ENCODE measurements around the gene NT5C2. TPM values are rescaled to one million over a fixed set of nuclear protein-coding genes. Genes with fewer than 3 reads are reported as not detected.

The NT5C2 gene
- total and polyA plus RNA-seq, 2 experiments from 2014 or later = 52.6 to 69.0 TPM

DNA sequence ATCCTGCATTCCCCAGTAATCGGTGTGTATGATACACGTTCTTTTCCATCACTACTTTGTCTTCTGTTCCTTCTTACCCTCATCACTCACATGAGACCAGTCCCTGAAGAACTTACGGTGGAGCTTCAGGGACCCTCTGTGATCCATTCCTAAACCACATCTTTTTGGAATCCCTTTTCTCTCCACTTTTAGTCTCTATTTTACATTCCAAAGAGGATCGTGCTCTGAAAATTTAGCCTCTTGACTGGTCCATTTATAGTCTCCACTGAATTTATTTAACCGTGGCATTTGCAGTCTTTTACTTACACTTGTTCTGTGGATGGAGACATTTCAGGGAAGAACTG, 109.1 kb downstream of the NT5C2 start:
- DNase-seq = no peak
- H3K4me1 ChIP-seq (ENCODE audit: insufficient read depth) = no peaks in the 10 kb centered on the region
- in situ Hi-C loops (cut with MboI) = no loop called here
- no peaks in the 10 kb centered on the region for H3K9me3 ChIP-seq (ENCODE audit: low read depth)
- no peak overlapping the region for H3K9ac ChIP-seq
- no peaks in the 10 kb centered on the region for H4K20me1 ChIP-seq (ENCODE audit: insufficient read depth)
- H2AFZ ChIP-seq = no peak overlapping the region
- H3K27ac ChIP-seq = no peak overlapping the region
- H3K4me3 ChIP-seq = no peak overlapping the region
- WGBS, 2 experiments (ENCODE audit: low coverage in 1 of 2, low lambda C conversion rate in 2 of 2, missing lambda C conversion rate in 2 of 2) = 75 to 89% methylated on average over 5 of the region's 5 CpGs
- TF ChIP-seq EZH2phosphoT487 (IDR thresholded peaks at IDR 0.05; ENCODE audit: insufficient read depth, low read depth) (no peak), EZH2 (IDR thresholded peaks at IDR 0.05; ENCODE audit: insufficient read depth, poor library complexity, severe bottlenecking) (no peak)
- H3K79me2 ChIP-seq (ENCODE audit: insufficient read depth) = no peaks in the 10 kb centered on the region
- H3K9me2 ChIP-seq (ENCODE audit: insufficient read depth) = no peaks in the 10 kb centered on the region
- H3F3A ChIP-seq (ENCODE audit: insufficient read depth) = peaks cover 4% of the 10 kb centered on the region; the same call in 1 of the 2 replicates
- no peak overlapping the region for H3K4me2 ChIP-seq (ENCODE audit: unreplicated experiment)
- peaks cover 39% of the 10 kb centered on the region for H3K36me3 ChIP-seq (ENCODE audit: low read depth)
- H3K27me3 ChIP-seq (replicated peaks; ENCODE audit: insufficient read depth) = no peaks in the 10 kb centered on the region

- no peaks in the 10 kb centered on the region for H3K27me3 ChIP-seq (replicated peaks; ENCODE audit: insufficient read depth)
- H3K4me3 ChIP-seq = no peak overlapping the region
- no peak for DNase-seq
- H3K79me2 ChIP-seq (ENCODE audit: insufficient read depth) = no peaks in the 10 kb centered on the region
- no peak overlapping the region for H3K4me2 ChIP-seq (ENCODE audit: unreplicated experiment)
- no peak for TF ChIP-seq EZH2phosphoT487 (IDR thresholded peaks at IDR 0.05; ENCODE audit: insufficient read depth, low read depth)
- no peak for TF ChIP-seq EZH2 (IDR thresholded peaks at IDR 0.05; ENCODE audit: insufficient read depth, poor library complexity, severe bottlenecking)
- H3K9me3 ChIP-seq (ENCODE audit: low read depth) = no peaks in the 10 kb centered on the region
- peaks cover 4% of the 10 kb centered on the region; the same call in 1 of the 2 replicates for H3F3A ChIP-seq (ENCODE audit: insufficient read depth)
- no peaks in the 10 kb centered on the region for H3K9me2 ChIP-seq (ENCODE audit: insufficient read depth)
- in situ Hi-C loops (cut with MboI) = no loop called here
- H4K20me1 ChIP-seq (ENCODE audit: insufficient read depth) = no peaks in the 10 kb centered on the region
- no peaks in the 10 kb centered on the region for H3K4me1 ChIP-seq (ENCODE audit: insufficient read depth)
- H3K36me3 ChIP-seq (ENCODE audit: low read depth) = peaks cover 34% of the 10 kb centered on the region
- no peak overlapping the region for H3K9ac ChIP-seq
- no peak overlapping the region for H3K27ac ChIP-seq
- H2AFZ ChIP-seq = no peak overlapping the region
- 87 to 92% methylated on average over 7 of the region's 7 CpGs for WGBS, 2 experiments (ENCODE audit: low coverage in 1 of 2, low lambda C conversion rate in 2 of 2, missing lambda C conversion rate in 2 of 2)
These were observed 109.7 kb downstream of the NT5C2 start for GRCh38 chr10:103083266-103083976.

DNA sequence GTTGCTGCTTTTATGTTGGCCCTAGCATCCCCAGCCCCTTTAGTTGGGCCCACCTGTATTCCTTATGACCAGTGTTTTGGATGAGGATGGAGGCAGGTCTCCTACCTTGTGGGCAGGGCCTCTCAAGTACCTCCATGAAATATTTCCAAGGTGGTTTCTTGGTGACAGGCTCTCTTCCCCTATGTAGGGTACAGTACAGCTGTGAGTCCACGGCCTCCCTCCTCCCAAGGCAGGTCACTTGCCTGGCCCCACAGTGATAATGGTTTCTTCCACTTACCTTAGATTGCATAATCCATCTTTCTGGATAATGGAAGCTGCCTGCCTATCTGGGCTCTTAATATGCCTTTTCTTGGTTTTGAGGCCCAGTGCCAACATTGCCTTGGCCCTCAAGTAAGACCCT, 110.4 kb downstream of the NT5C2 start:
- Histone ChIP-seq H3K9ac (no peak overlapping the region), H3K36me3 (ENCODE audit: low read depth) (peaks cover 29% of the 10 kb centered on the region), H4K20me1 (ENCODE audit: insufficient read depth) (no peaks in the 10 kb centered on the region), H3K4me1 (ENCODE audit: insufficient read depth) (no peaks in the 10 kb centered on the region), H3K4me2 (ENCODE audit: unreplicated experiment) (no peak overlapping the region), H3K79me2 (ENCODE audit: insufficient read depth) (no peaks in the 10 kb centered on the region), H3K9me3 (ENCODE audit: low read depth) (no peaks in the 10 kb centered on the region), H3K27me3 (replicated peaks; ENCODE audit: insufficient read depth) (no peaks in the 10 kb centered on the region), H2AFZ (no peak overlapping the region), H3K4me3 (no peak overlapping the region), H3F3A (ENCODE audit: insufficient read depth) (peaks cover 4% of the 10 kb centered on the region; the same call in 1 of the 2 replicates), H3K27ac (no peak overlapping the region), H3K9me2 (ENCODE audit: insufficient read depth) (no peaks in the 10 kb centered on the region)
- WGBS, 2 experiments (ENCODE audit: low coverage in 1 of 2, low lambda C conversion rate in 2 of 2, missing lambda C conversion rate in 2 of 2) = 93 to 100% methylated on average over 1 of the region's 1 CpG
- DNase-seq = no peak
- no peak for TF ChIP-seq EZH2phosphoT487 (IDR thresholded peaks at IDR 0.05; ENCODE audit: insufficient read depth, low read depth)
- no peak for TF ChIP-seq EZH2 (IDR thresholded peaks at IDR 0.05; ENCODE audit: insufficient read depth, poor library complexity, severe bottlenecking)
- in situ Hi-C loops (cut with MboI) = no loop called here

GRCh38 chr10:103080891-103081581, 112.0 kb downstream of the NT5C2 start:
- TF ChIP-seq EZH2 (IDR thresholded peaks at IDR 0.05; ENCODE audit: insufficient read depth, poor library complexity, severe bottlenecking) = no peak
- TF ChIP-seq EZH2phosphoT487 (IDR thresholded peaks at IDR 0.05; ENCODE audit: insufficient read depth, low read depth) = no peak

More at GRCh38 chr10:103080891-103081581, 112.0 kb downstream of the NT5C2 start:
- Histone ChIP-seq H3K9ac (no peak overlapping the region), H3K27me3 (replicated peaks; ENCODE audit: insufficient read depth) (no peaks in the 10 kb centered on the region), H4K20me1 (ENCODE audit: insufficient read depth) (no peaks in the 10 kb centered on the region), H3K9me3 (ENCODE audit: low read depth) (no peaks in the 10 kb centered on the region), H3K4me2 (ENCODE audit: unreplicated experiment) (no peak overlapping the region), H3K4me1 (ENCODE audit: insufficient read depth) (no peaks in the 10 kb centered on the region), H2AFZ (no peak overlapping the region), H3K36me3 (ENCODE audit: low read depth) (peaks cover 26% of the 10 kb centered on the region), H3K27ac (no peak overlapping the region), H3F3A (ENCODE audit: insufficient read depth) (peaks cover 4% of the 10 kb centered on the region; the same call in 1 of the 2 replicates), H3K9me2 (ENCODE audit: insufficient read depth) (no peaks in the 10 kb centered on the region), H3K79me2 (ENCODE audit: insufficient read depth) (no peaks in the 10 kb centered on the region), H3K4me3 (no peak overlapping the region)
- DNase-seq = no peak
- in situ Hi-C loops (cut with MboI) = no loop called here
- 93 to 97% methylated on average over 4 of the region's 4 CpGs for WGBS, 2 experiments (ENCODE audit: low coverage in 1 of 2, low lambda C conversion rate in 2 of 2, missing lambda C conversion rate in 2 of 2)

Data from GM23248 (cell line).